DND-41 (cell line): Measurements from ENCODE around the gene MRPS18A.

Experiments
- ATAC-seq: fragments of 200-7000 bp; cut with Tn5 transposase; 3 replicates; pipeline ENCODE4 v1.9.1; 2021; ENCODE audit warnings: low read depth; ENCODE audit not compliant: insufficient read depth
- DNase-seq: peaks from one replicate; pipeline ENCODE4 v3.0.0-alpha.2; 2020
- H2AFZ ChIP-seq: 2 replicates; pipeline ENCODE4 v1.6.0; 2012; ENCODE audit warnings: low read depth, low read length
- H3K27ac ChIP-seq: 2 replicates; pipeline ENCODE4 v1.5.1; 2012; ENCODE audit warnings: low read length, inconsistent platforms
- H3K27me3 ChIP-seq: fragments of 200-600 bp; sonication (generic); 2 replicates; pipeline ENCODE4 v1.6.0; 2012; ENCODE audit warnings: low read length, mild to moderate bottlenecking, inconsistent platforms; ENCODE audit not compliant: insufficient read depth, poor library complexity
- H3K36me3 ChIP-seq: 2 replicates; pipeline ENCODE4 v1.5.1; 2012; ENCODE audit warnings: low read length, inconsistent platforms; ENCODE audit not compliant: insufficient read depth
- H3K4me1 ChIP-seq: 2 replicates; pipeline ENCODE4 v1.5.1; 2012; ENCODE audit warnings: mild to moderate bottlenecking, low read length; ENCODE audit not compliant: insufficient read depth
- H3K4me2 ChIP-seq: 2 replicates; pipeline ENCODE4 v1.6.0; 2012; ENCODE audit warnings: mild to moderate bottlenecking, moderate library complexity, low read length, inconsistent platforms; ENCODE audit not compliant: insufficient read depth
- H3K4me3 ChIP-seq, 2 experiments: fragments of 200-600 bp in 1 of 2; shearing (Covaris generic) in 1 of 2; 2 replicates each; pipeline ENCODE4 v1.5.1; 2012 to 2016; ENCODE audit warnings: inconsistent platforms in 2 of 2, low read length in 2 of 2, mild to moderate bottlenecking in 2 of 2, low read depth in 1 of 2, moderate library complexity in 1 of 2
- H3K79me2 ChIP-seq: 2 replicates; pipeline ENCODE4 v1.6.0; 2012; ENCODE audit warnings: low read length, inconsistent platforms; ENCODE audit not compliant: insufficient read depth
- H3K9ac ChIP-seq: 2 replicates; pipeline ENCODE4 v1.6.0; 2012; ENCODE audit warnings: low read depth, mild to moderate bottlenecking, inconsistent platforms, low read length, moderate library complexity
- H3K9me3 ChIP-seq: 2 replicates; pipeline ENCODE4 v1.5.1; 2012; ENCODE audit warnings: low read length, moderate library complexity, mild to moderate bottlenecking, inconsistent platforms; ENCODE audit not compliant: insufficient read depth, severe bottlenecking
- H4K20me1 ChIP-seq: 2 replicates; pipeline ENCODE4 v1.6.0; 2012; ENCODE audit warnings: low read length; ENCODE audit not compliant: insufficient read depth
- EZH2 ChIP-seq: IDR thresholded peaks from 3 replicates; pipeline ENCODE4 v1.6.1; 2012; ENCODE audit warnings: borderline replicate concordance, low read depth, mild to moderate bottlenecking, moderate library complexity, low read length, inconsistent platforms; ENCODE audit not compliant: severe bottlenecking
- TF ChIP-seq, protein P1 (sequence below): IDR thresholded peaks from 2 replicates; pipeline ENCODE4 v1.5.1; 2012; ENCODE audit warnings: borderline replicate concordance, low read length, moderate library complexity, mild to moderate bottlenecking; ENCODE audit not compliant: poor library complexity, severe bottlenecking; ENCODE audit errors: extremely low read depth

The MRPS18A gene

DNA sequence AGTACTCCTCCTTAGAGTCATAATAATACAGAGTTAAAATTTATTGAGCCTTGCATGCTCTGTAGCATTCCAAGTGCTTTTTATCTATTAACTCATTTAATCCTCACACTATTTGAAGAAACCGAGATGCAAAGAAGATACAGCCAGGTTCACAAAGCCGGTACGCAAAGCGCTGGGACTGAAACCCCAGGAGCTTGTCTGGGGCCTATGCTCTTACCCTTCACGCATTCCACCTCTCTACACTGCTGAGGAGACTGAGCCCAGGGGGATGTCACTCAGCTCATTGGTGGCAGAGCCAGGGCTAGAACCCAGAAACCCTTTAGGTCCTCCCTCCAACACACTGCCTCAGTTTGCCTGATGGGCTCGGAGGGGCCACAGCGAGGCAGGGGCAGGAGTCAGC, 19.7 kb upstream of the MRPS18A start:
- Histone ChIP-seq H3K79me2 (no peaks in the 10 kb centered on the region), H3K4me3 (no peak overlapping the region), H3K36me3 (no peaks in the 10 kb centered on the region), H3K27ac (no peak overlapping the region), H3K9ac (no peak overlapping the region), H3K4me2 (no peak overlapping the region), H3K4me1 (no peaks in the 10 kb centered on the region), H2AFZ (no peak overlapping the region), H4K20me1 (no peaks in the 10 kb centered on the region), H3K27me3 (peaks cover 33% of the 10 kb centered on the region), H3K9me3 (no peaks in the 10 kb centered on the region)
- ATAC-seq, result no peak
- DNase-seq, result no peak
- TF ChIP-seq EZH2, result no peak
- TF ChIP-seq, protein P1, sequence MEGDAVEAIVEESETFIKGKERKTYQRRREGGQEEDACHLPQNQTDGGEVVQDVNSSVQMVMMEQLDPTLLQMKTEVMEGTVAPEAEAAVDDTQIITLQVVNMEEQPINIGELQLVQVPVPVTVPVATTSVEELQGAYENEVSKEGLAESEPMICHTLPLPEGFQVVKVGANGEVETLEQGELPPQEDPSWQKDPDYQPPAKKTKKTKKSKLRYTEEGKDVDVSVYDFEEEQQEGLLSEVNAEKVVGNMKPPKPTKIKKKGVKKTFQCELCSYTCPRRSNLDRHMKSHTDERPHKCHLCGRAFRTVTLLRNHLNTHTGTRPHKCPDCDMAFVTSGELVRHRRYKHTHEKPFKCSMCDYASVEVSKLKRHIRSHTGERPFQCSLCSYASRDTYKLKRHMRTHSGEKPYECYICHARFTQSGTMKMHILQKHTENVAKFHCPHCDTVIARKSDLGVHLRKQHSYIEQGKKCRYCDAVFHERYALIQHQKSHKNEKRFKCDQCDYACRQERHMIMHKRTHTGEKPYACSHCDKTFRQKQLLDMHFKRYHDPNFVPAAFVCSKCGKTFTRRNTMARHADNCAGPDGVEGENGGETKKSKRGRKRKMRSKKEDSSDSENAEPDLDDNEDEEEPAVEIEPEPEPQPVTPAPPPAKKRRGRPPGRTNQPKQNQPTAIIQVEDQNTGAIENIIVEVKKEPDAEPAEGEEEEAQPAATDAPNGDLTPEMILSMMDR, result no peak

DNA sequence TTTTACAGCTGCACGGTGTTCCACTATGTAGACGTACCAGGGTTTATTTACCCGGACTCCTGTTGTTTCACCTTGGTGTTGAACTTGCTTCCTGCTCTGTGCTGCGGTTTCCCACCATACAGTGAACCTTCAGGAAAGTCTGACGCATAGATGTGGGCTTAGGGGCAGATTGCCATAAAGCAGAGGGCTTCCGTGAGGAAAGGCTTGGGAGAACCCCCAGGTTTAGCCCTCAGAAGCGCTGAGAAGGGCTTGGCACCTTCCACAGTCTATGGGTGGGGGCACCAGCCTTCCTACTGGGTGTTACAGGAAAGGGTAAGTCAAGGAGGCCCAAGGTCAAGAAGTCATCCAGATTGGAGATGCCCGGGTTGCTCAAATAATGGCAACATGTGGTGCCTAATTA, 19.2 kb upstream of the MRPS18A start:
- no peak for TF ChIP-seq EZH2
- TF ChIP-seq, protein P1, result no peak
- H3K36me3 ChIP-seq, result no peaks in the 10 kb centered on the region
- peak; percentile 39; the same call in 1 of the 3 replicates for ATAC-seq
- no peaks in the 10 kb centered on the region for H3K9me3 ChIP-seq
- no peak overlapping the region for H3K27ac ChIP-seq
- H3K9ac ChIP-seq, result no peak overlapping the region
- H3K4me3 ChIP-seq, result no peak overlapping the region
- DNase-seq, result no peak
- no peak overlapping the region for H3K4me2 ChIP-seq
- H3K79me2 ChIP-seq, result no peaks in the 10 kb centered on the region
- peaks cover 31% of the 10 kb centered on the region for H3K27me3 ChIP-seq
- H4K20me1 ChIP-seq, result no peaks in the 10 kb centered on the region
- H3K4me1 ChIP-seq, result no peaks in the 10 kb centered on the region
- no peak overlapping the region for H2AFZ ChIP-seq

DNA sequence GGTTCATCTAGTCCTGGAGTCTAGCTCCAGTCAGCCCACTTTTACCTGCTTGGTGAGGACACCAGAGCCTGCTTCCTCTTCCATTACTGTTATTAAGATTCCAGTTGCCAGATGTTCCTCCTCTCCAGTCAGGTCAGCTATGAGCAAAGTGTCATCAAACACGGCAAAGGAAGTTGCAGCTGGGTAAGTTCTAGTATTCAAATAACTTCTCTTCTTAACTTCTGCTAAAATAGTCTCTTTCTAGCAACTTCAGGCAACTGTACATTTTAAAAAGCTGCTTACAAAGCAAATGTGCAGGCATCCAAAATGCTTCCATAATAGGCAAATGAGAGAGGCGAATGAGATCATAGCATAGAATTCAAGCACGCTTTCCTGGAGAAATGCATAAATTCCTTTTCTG, 18.4 kb upstream of the MRPS18A start:
- no peak for DNase-seq
- H3K9ac ChIP-seq, result no peak overlapping the region
- no peak overlapping the region for H2AFZ ChIP-seq
- no peaks in the 10 kb centered on the region for H4K20me1 ChIP-seq
- no peak overlapping the region for H3K27ac ChIP-seq
- no peak overlapping the region for H3K4me2 ChIP-seq
- no peaks in the 10 kb centered on the region for H3K36me3 ChIP-seq
- H3K79me2 ChIP-seq, result no peaks in the 10 kb centered on the region
- H3K4me1 ChIP-seq, result no peaks in the 10 kb centered on the region
- TF ChIP-seq EZH2, result no peak
- TF ChIP-seq, protein P1, result no peak
- H3K27me3 ChIP-seq, result peaks cover 26% of the 10 kb centered on the region
- no peak for ATAC-seq
- H3K9me3 ChIP-seq, result no peaks in the 10 kb centered on the region
- H3K4me3 ChIP-seq, result no peak overlapping the region
